Tongue (tissue), 2 donors: ENCODE results near the gene PRKCA. TPM values are rescaled to one million over a fixed set of nuclear protein-coding genes. Genes with fewer than 3 reads are reported as not detected.

Experiments
- DNase-seq: peaks from one replicate; pipeline ENCODE4 v3.0.0-alpha.2; 2015
- total RNA-seq: library from RNA; depleted of rRNA; stranded (reverse); fragments of >200 nt; gene quantifications from one replicate; pipeline ENCODE4 v1.2.3, GENCODE V29; 2014

PRKCA gene
- total RNA-seq, 1 donor from 2014 or later, result 8.0 TPM

DNA sequence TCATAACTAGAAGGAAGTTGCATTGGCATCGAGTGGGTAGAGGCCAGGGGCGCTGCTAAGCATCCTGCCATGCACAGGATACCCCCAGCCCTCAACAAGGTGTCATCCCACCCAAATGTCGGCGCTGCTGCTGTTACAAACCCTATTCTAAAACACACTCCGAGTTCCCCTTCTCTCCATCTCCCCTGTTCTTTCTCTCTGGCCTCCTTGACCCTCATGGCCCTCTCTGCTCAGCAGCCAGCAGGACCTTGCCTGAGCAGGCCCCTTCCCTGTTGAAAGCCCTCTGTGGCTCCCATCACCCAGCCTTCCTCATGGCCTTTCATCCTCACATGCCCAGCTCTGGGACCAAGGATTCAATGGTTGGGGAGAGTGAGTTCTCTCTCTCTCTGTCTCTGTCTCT is 510.2 kb downstream of the PRKCA start:
- DNase-seq, result no peak

DNA sequence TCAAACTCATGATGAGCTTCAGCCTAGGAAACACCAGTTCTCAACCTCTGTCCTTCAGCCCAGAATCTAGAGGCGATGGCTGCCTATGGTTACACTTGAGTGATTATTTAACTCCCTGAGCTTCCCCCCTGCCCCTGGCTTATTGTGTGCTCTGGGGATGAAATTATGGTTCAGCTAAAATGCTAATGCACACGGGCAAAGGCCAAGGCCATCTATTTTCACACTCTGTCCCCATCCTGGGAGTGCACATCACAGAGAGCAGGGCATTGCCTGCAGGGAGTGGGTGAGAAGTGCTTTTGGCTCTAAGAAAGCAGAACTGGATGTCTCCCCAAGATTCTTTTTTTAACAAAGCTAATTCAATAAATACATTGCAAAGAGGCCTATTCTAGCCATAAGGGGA is 510.9 kb downstream of the PRKCA start:
- no peak for DNase-seq

DNA sequence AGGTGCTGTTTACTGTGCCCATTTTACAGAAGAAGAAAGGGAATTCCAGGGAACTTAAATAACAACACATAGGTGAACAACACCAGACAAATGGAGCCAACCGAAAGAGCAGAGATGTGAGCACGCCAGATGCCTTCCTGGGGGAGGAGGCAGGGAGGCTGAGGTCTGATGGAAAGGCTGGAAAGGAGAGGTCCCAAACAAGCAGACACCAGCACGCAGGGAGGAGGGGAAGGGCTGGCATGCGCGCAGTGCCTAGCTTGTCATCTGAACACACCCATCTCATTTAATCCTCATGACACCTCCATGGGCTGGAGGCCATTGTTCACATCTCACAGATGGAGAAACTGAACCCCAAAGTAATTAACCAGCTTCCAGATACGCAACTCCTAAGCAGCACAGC is 511.6 kb downstream of the PRKCA start:
- no peak for DNase-seq

- no peak for DNase-seq
Measured at GRCh38 chr17:66814570-66814969, 512.2 kb downstream of the PRKCA start.

- no peak for DNase-seq
Measured at GRCh38 chr17:66817750-66818149, 515.3 kb downstream of the PRKCA start.

DNA sequence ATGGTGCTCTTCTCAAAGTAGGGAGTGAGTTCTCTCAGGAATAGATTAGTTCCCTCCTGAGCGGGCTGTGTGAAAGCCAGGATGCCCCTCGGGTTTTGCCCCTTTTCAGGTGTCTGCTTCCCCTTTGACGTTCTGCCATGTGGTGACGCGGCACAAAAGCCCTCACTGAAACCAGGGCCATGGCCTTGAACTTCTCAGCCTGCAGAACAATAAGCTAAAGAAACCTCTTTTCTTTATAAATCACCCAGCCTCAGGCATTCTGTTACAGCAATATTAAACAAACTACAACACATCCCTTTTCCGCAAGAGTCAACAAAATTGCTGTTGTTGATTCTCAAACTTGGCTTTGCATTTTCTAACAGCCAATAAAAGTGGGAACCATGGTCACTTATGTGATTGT is 517.1 kb downstream of the PRKCA start:
- DNase-seq, result no peak

DNA sequence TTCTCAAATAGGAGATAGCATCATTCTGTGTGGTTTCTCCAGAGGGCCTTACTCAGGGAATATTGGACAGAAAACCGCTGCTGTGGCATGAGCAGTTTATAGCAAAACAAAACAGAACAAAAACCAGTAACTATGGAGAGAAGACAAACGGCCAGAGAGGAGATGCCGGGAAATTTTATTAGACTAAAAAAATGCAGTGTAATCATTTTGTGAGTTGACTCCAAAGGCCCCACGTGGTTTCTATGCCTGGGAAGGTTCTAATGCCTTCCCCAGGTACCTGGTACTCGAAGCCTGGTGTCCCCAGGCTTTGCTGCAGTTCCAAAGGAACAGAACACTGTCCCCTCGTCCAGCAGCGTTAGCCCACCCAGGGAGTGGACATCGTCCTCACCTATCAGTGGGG is 519.6 kb downstream of the PRKCA start:
- no peak for DNase-seq

GRCh38 chr17:66826856-66827255 is 524.4 kb downstream of the PRKCA start:
- no peak for DNase-seq

- peak; percentile 91 for DNase-seq
Measured at GRCh38 chr17:66829386-66829864, 527.0 kb downstream of the PRKCA start.

DNA sequence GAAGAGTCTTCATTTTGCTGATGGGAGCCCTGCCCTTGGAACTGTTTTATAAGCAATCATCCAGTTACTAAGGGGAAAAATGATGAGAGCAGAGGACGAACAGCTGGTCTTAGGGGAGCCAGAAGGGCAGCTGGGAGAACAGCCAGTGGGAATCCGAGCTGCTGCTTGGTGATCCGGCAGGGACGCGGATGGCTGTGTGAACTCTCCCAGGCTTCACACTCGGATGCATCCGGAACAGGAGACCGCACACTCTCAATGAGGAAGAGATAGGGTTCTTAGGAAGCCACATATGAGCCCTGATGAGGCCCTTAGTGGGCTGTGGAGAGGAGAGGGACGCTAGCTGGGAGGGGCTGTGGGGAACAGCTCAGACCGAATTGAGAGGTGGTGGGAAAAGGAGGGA is 527.5 kb downstream of the PRKCA start:
- peak; percentile 80 for DNase-seq

DNA sequence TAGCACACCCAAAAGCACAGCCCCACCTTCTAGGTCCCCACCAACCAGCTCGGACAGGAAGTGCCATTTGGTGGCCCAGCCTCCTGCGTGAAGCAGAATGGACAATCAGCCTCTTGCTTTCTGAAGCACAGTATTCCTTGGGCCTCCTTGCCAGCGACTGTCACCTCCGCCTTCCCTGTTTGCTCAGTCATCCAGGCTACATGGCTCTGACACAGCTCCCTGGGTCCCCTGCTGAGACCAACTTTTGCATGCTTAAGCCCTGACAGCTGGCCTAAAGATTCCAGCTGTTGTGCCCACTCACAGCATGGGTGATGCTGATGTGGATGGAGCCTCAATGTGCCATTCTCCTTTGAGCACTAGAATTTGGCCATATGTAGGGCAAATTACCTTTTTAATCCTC is 528.0 kb downstream of the PRKCA start:
- peak; percentile 25 for DNase-seq

DNA sequence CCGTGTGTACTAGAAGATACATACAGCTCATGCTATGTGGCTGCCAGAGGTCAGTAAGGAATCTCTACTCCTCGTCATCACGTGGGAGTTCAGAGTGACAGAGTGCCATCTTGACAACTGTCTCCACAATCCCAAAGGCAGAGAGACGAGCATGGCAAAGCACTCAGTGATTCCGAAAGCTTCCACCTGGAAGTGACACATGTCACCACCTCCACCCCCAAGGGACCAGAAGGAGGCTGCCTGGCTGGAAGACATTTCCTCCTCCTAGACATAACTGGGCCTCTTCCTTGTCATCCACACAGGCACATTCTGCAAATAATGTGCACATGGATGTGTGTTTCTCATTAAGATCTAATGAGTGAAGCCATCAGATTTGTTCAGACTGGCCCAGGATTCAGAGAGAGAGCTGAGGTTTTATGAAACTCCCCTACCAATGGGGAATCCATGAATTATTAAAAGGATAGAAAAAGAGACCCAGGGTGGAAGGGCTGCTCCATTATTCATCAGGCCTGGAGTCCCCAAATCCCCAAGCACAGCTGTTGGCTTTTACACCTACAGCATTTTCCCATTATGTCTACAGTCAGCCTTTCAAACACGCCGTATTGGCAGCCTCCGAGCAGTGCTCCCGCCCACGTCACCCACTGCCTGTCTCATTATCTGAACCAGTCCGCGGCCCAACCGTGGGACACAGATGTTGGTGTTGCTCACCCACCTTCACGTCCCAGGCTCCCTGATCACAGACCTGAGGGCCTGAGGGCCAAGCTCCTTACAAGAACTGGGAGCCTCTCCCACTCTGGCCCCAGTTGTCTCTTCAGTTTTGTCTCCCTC is 529.2 kb downstream of the PRKCA start:
- DNase-seq, result no peak

DNA sequence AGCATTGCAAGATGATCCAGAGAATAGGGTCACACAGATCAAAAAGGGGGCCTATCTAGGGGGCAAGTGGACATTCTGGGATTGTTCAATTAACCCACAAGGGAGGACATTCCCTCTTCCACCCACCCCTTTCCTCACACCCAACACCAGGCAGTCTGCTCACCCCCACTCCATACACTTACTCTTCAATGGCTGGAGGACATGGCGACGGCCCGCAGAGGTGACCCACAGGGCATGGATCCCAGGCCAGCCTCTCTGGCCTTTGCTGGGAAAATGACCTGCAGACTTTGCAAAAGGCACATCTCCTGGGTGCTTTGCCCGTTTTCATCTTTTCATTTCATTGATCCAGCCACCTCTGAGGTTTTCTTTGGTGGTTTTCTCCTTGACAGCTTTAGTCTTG is 530.8 kb downstream of the PRKCA start:
- no peak for DNase-seq

- no peak for DNase-seq
Measured at GRCh38 chr17:66834426-66834918, 532.1 kb downstream of the PRKCA start.

DNA sequence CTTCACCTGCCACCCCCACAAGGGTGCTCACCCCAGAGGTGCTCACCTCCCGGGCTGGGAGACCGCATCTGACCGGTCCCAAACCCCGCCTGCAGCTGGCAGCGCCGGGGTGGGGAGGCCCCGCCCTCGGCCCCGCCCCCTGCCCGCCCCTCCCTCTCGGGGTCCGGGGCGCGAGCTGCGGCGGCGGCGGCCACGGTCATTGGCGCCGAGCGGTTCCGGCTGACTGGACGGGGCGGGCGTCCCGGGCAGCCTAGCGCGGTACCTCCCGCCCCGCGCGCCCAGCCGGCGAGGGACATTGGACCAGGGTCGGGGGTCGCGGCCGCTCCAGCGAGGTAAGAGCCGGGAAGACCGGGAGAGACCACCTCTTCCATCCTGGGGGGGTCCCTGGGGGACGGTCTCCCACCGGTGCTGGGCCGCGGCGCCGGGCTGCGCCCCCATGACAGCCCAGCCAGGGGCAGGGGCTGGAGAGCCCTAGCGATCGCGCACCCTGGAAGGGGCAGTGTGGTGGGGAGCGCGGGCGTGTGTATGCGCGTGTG is 532.6 kb downstream of the PRKCA start, which contains the start of gene CACNG5:
CACNG5 (plus strand) TSS at position 199 of the 536 bp plus-strand sequence. CDS start 42,216 bp downstream, outside the sequence.
- DNase-seq, result no peak

GRCh38 chr17:66835476-66835875 is 533.1 kb downstream of the PRKCA start:
- DNase-seq, result no peak

- DNase-seq, result no peak
Measured at GRCh38 chr17:66836063-66837005, 533.9 kb downstream of the PRKCA start.

GRCh38 chr17:66837226-66837625 is 534.8 kb downstream of the PRKCA start:
- no peak for DNase-seq

GRCh38 chr17:66837885-66838665 is 535.7 kb downstream of the PRKCA start:
- no peak for DNase-seq

GRCh38 chr17:66839616-66840015 is 537.2 kb downstream of the PRKCA start:
- DNase-seq, result no peak

DNA sequence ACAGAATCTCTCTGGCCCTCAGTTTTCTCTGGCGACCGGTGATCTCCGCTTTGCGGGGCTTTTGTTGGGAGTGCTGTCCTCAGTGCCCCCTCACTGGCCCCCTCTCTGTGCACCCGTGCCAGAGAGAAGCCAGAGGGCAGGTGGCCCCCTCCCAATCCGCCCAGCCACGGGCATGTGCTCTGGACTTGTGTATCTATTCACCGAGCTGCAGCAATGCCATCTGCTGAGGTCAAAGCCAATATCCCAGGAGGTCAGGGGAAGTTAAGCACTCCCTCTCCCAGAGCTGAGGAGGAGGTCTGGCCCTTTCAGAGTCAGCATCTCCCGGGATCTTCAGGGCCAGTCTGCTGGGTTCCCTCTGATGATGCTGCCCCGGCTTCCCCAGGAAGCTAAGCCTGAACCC is 537.6 kb downstream of the PRKCA start:
- DNase-seq, result no peak

- no peak for DNase-seq
Measured at GRCh38 chr17:66841328-66841727, 538.9 kb downstream of the PRKCA start.
